SU-DHL-6 (cell line): Measurements from ENCODE around the gene ZBTB7B.

Experiments used
- EZH2phosphoT487 ChIP-seq: fragments of 200-600 bp; sonication (generic), shearing (Covaris generic); conservative IDR thresholded peaks from 2 replicates; pipeline ENCODE4 v1.6.1; 2018; ENCODE audit warnings: mild to moderate bottlenecking, antibody characterized with exemption, low read length, moderate library complexity, mixed read lengths
- TF ChIP-seq, protein P1 (sequence below): fragments of 200-600 bp; sonication (generic); IDR thresholded peaks from one replicate; pipeline ENCODE4 v1.5.1; 2017; ENCODE audit warnings: antibody characterized with exemption, mild to moderate bottlenecking, low read length, moderate library complexity; ENCODE audit not compliant: insufficient read depth, poor library complexity, severe bottlenecking

DNA sequence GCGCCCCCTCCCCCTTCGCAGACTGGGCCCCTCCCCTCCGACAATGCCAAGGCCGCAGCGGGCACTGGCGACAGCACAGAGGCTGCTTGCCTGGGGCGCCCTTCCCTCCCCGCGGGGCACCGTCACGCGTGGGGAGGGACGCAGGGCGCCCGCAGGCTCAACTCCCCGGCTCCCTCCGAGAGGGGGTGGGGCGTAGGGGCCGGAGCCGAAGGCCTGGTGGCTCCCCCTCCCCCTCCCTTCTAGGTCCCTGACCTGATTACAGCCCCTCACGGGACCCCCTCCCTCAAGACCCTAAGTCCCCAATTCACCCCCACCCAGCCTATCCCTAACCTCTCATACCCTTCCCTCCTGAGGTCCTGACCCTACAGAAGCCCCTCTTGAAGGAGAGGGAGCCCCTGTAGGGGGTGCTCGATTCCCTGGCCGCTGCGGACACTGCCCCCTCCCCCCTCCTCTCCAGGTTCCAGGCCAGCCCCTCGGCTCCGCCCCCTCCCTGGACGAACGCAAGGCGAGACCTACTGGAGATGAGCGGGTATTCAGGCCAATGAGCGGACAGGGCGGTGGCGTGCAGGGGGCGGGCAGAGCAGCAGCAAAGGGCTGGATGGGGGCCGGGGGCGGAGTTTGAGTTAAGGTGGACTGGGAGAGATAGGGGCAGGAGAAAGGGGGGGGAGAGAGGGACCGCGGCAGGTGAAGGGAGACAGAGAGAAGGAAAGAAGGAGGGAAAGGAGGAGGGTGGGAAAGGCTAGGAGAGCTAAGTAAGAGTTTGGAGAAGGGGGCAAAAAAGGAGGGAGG, 733 bp upstream of the ZBTB7B start:
- TF ChIP-seq, protein P1, sequence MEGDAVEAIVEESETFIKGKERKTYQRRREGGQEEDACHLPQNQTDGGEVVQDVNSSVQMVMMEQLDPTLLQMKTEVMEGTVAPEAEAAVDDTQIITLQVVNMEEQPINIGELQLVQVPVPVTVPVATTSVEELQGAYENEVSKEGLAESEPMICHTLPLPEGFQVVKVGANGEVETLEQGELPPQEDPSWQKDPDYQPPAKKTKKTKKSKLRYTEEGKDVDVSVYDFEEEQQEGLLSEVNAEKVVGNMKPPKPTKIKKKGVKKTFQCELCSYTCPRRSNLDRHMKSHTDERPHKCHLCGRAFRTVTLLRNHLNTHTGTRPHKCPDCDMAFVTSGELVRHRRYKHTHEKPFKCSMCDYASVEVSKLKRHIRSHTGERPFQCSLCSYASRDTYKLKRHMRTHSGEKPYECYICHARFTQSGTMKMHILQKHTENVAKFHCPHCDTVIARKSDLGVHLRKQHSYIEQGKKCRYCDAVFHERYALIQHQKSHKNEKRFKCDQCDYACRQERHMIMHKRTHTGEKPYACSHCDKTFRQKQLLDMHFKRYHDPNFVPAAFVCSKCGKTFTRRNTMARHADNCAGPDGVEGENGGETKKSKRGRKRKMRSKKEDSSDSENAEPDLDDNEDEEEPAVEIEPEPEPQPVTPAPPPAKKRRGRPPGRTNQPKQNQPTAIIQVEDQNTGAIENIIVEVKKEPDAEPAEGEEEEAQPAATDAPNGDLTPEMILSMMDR: no peak
- TF ChIP-seq EZH2phosphoT487: no peak
